GM18907 (cell line): ENCODE measurements around the gene PGA4.
"Not testable (repeated sequence)": the region's sequence is repeated elsewhere in the genome, so short reads cannot be mapped to it uniquely, and the experiment has no call there.

Experiments
- ATAC-seq: cut with Tn5 transposase; IDR thresholded peaks from one replicate; pipeline ENCODE4 v1.9.1; 2021; ENCODE audit warnings: mild to moderate bottlenecking, moderate library complexity; ENCODE audit not compliant: unreplicated experiment

PGA4 gene

GRCh38 chr11:61248071-61248470 is 25.9 kb downstream of the PGA4 start:
- not testable (repeated sequence) for ATAC-seq

- ATAC-seq, result not testable (repeated sequence)
Measured at GRCh38 chr11:61249201-61249600, 27.1 kb downstream of the PGA4 start.

- not testable (repeated sequence) for ATAC-seq
Measured at GRCh38 chr11:61250796-61251765, 28.9 kb downstream of the PGA4 start.

GRCh38 chr11:61252332-61252731 is 30.2 kb downstream of the PGA4 start:
- ATAC-seq, result not testable (repeated sequence)

DNA sequence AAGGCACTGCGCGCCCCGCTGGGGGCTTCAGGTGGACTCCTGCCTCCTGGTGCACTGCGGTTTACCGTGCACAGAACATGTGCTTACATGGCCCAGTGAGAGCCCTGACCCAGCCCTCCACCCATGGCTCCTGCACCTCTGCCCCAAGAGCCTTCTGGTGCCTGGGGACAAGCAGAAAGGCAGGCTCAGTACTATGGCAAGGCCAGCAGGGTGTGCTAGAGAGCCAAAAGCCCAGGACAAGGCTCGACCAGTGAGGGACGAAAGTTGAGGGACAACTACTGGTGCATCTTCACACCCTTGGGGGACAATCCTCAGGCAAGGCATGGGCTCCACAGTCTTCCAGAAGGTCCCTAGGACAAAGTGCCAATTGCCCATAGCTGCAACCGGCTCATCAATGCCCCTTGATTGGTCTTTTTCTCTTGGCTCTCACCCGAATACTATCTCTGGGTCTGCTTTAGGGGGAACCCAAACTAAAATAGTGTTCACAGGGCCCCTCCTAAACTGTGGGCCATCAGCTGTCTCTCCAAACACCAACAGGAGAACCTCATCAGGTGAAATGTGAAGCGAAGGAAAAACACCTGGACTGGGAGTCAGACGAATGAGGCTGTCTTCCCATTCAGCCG is 32.4 kb downstream of the PGA4 start:
- no peak for ATAC-seq

DNA sequence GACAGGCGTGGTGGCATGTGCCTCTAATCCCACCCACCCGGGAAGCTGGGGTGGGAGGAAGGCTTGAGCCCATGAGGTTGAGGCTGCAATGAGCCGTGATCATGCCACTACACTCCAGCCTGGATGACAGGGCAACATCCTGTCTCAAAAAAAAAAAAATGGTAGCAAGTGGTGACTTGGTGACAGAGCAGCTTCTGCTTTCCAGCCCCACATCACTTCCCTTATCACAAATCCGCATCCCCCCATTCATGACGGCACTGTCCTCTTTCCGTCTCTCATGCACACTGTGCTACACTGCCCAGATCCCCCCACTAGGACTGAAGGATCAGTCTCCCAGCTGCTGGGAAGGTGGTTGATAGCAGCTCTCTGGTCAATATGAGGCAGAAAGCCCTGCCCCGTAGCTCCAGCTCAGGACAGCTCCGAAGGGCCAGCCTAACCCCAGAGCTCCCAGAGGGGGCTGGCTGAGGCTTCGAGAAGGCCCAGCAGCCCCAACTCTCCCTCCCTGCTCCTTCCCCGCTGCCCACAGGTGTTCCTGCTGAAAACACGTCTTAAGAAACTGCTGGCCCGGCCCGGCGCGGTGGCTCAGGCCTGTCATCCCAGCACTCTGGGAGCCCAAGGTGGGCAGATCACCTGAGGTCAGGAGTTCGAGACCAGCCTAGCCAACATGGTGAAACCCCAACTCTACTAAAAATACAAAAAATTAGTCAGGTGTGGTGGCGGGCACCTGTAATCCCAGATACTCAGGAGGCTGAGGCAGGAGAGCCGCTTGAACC is 34.7 kb downstream of the PGA4 start:
- ATAC-seq, result no peak

- ATAC-seq, result no peak
Measured at GRCh38 chr11:61258546-61258945, 36.4 kb downstream of the PGA4 start.

DNA sequence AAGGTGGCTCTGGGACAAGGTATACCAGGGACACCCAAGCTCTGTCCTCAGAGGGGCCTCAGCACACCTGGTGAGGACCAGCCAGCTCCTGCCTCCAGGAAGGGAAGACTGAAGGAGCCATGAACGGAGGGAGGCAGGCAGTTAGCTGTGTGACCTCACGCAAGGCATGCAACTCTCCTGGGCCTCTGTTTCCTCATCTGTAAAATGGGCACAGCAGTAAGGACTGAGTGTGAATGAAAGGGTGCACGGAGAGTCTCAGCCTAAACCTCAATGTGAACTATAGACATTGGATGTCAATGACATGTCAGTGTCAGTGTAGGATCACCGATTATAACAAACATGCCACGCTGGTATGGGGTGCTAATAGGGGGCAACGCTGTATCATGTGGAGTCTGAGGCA is 37.2 kb downstream of the PGA4 start:
- no peak for ATAC-seq

GRCh38 chr11:61264371-61264770 is 42.2 kb downstream of the PGA4 start:
- ATAC-seq, result no peak

GRCh38 chr11:61264795-61265194 is 42.6 kb downstream of the PGA4 start:
- ATAC-seq, result no peak

- ATAC-seq, result no peak
Measured at GRCh38 chr11:61265357-61265756, 43.2 kb downstream of the PGA4 start.

GRCh38 chr11:61266602-61267001 is 44.5 kb downstream of the PGA4 start:
- ATAC-seq, result no peak

- no peak for ATAC-seq
Measured at GRCh38 chr11:61267437-61267841, 45.3 kb downstream of the PGA4 start.

DNA sequence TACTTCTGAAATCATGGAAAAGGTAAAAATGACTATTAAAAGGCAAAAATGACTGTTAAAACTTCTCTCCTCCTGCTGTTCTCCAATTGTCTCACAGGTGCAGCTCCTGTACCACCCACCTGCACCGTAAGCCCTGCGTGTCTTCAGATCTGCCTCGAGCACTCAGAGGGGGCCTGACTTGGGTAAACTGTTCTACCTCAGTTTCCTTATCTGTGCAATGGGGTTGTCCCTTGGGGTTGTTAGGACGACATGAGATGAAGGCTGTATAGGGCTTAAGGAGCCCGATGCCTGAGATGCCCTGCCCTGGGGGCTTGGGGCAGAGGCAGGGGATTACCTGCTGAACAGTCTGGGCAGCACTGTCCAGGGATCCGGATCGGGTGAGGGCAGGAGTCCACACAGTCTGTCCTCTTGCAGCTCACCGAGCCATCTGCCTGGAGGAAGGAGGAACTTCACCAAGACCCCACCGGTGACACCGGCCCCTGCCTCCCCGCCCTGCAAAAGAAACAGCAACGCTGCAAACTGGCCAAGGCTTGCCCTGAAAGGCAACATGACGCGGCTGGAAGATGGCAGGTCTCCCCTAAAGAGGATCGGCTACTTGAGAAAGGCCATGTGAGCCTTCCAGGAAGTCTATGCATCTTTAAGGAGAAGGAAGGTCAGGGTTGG is 46.6 kb downstream of the PGA4 start:
- ATAC-seq, result no peak

DNA sequence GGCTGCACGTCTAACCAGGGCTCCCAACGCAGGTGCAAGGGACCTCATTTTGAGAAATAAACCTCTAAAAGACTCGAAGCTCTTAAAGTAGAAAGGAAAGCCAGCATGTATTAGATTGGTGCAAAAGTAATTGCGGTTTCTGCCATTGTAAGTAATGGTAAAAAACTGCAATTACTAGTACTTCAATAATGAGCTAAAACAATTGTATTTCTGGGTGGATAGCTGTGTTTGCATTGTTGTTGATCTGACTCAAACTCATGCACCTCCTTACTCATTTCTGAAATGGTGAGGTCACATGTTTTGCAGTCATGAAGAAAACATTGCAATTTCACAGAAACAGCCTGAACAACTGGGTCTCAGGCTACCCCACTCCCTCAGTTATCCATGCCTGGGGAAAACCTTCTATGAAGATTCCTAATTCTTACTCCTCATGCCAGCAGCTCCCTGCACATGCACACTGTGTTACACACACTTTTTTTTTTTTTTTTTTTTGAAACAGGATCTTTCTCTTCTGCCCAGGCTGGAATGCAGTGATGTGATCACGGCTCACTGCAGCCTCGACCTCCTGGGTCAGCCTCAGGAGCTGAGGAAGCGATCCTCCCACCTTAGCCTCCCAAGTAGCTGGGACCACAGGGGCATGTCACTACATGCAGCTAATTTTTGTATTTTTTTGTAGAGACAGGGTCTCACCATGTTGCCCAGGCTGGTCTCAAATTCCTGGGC is 48.4 kb downstream of the PGA4 start:
- ATAC-seq, result no peak

DNA sequence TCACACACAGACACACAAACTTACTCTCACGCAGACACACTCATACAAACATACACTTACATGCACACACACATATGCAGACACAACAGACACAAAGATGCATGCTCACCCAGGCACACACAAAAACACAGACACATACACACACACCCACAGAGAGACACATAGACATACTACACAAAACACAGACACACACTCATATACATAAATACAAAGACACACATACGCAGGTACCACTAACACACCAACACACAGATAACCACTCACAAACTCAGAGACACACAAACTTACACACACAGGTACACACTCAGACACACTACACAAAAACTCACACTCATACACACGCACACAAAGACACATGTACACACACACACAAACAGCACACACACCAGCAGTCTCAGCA is 50.6 kb downstream of the PGA4 start:
- ATAC-seq, result no peak

GRCh38 chr11:61273178-61274078 is 51.3 kb downstream of the PGA4 start:
- ATAC-seq, result no peak

- ATAC-seq, result no peak
Measured at GRCh38 chr11:61274084-61274483, 51.9 kb downstream of the PGA4 start.

DNA sequence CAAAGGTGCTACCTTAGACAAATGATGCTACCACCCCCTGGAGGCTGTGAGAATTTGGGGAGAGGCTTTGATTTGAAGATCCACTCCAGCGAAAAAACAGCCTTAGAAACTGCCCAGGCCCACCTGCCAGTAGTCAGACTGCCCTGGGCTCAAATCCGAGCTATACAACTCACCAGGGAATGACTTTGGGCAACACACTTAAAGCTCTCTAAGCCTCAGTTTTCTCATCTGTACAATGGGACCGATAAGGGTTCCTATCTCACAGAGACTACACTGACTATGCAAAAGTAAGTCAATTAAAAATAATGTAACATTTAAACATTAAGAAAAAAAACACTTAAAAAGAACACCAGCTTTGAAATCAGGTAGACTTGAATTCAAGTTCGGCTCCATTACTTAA is 53.0 kb downstream of the PGA4 start:
- no peak for ATAC-seq
